ENCODE results near the gene VEPH1. TPM values are rescaled to one million over a fixed set of nuclear protein-coding genes. Genes with fewer than 3 reads are reported as not detected.

VEPH1 gene
- total RNA-seq, 1 experiment from 2014 or later: 25.0 TPM

DNA sequence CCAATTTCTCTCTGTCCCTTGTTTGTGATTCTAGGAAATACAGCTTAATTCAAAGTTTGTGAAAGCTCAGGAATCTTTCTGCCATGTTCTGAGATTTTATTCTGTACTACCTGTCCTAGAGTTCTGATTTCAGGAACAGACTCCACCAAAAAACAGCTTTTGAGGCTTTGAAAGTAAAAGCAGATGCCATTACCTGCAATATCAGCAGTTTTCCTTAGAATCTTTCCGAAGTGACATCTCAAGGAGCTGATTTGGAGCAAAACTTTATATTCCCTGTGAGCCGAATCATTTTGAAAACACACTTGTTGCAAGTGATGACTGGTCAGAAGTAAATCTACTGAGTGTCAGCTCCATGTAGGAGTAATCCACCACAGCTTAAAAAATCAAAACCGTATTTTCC is 284.0 kb downstream of the VEPH1 start:
- DNase-seq (ENCODE audit: low spot score): no peak

Other genes with a start within 250 kb of the VEPH1 start
- gene PTX3, start 66.6 kb downstream of the VEPH1 start, total RNA-seq (2014; rRNA removed; shearing (Covaris generic)): 151 and 207 TPM in 2 replicates